ENCODE results near the gene ADGRD2.

Gene ADGRD2

DNA sequence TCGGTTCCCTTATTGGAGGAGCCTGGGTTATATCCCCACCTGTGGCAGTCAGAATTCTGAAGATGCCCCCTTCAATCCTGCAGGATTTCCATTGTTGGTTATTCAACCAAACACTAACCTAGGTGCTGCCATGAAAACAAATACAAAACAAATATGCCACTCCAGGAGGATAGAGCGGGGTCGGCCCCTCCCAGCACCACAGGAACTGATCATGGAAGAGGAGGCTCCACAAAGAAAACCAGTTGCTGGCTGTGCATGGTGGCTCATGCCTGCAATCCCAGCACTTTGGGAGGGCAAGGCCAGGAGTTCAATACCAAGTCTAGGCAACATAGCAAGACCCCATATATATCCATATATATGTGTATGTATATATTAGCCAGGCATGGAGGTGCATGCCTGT, 13.2 kb upstream of the ADGRD2 start:
- in situ Hi-C loops (cut with MboI; ENCODE audit: low sequenced_read_pairs) = no loop called here

DNA sequence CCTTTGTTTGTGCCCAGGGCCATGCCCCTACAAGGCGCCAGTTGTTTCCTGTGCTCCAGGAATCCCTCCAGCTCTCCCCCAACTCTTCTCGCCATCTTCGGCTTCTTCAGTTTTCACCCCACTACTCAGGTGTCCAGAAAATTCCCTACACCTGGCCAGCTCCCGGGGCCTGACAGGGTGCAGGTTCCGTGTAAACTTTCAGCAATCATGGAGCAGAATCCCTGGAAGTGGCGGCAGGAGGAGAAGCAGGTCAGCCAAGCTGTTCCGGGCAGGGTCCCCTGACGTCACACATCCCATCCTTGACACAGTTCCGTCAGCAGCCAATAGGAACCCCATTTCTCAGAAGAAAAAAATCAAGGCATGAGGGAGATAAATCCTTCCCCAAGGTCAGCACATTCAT, 12.2 kb upstream of the ADGRD2 start:
- in situ Hi-C loops (cut with MboI; ENCODE audit: low sequenced_read_pairs) = no loop called here

DNA sequence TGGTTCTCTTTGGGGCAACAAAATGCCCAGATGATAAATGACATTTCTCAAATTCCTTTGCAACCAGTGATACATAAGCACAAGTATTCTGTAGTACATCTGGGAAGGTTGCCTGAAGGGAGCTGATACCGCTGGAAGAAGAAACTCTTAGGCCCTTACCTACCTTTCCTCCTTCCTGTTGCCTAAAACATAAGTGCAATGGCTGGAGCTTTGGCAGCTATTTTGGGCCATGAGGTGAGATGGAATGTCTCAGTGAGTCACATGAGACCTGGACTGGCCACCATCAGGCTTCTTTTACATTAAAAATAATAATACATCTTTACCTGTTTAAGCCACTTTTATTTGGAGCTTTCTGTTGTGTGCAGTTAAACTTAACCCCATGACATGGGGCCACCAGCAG, 11.2 kb upstream of the ADGRD2 start:
- in situ Hi-C loops (cut with MboI; ENCODE audit: low sequenced_read_pairs) = no loop called here

DNA sequence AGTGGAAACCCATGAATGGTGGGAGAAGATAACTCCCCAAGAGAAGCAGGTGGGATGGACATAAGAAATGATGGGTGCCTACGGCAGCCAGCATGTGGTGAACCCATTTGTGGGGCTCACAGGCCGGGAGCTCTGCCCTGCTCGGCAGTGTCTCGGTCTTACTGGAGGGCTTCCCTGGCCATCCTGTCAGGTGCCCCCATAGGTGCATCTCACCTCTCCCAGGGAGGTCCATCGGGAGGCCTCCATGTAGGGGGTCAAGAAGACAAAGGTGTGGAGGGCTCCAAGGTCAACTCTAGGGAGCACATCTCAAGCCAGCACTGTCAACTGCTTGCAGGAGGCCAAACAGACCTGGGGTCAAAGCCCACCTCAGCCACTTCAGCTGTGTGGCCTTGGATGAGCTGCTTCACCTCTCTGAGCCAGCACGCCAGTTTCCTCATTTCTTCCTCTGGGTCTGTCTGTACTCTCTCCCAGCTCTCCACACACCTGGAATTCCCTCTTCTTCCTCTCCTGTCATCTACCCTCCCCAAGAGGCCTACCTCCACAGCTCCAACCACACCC, 10.5 kb upstream of the ADGRD2 start:
- in situ Hi-C loops (cut with MboI; ENCODE audit: low sequenced_read_pairs) = no loop called here

DNA sequence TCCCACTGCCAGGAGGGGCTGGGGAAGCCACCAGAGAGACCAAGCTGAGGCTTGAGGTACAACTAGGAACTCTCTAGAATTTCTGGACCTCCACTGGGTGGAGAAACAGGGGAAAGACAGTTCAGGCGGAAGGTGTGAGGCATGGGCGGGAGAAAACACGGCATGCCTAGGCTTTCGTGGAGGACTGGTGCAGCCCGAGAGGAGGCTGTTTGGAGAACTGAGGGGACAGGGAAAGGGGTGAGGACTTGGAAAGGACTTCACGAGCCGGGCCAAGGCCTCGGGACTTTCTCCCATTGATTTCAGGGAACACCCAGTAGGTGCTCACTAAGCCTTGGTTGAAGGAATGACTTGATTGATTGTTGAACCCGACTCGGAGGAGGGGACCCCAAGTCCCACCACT, 9.5 kb upstream of the ADGRD2 start:
- in situ Hi-C loops (cut with MboI; ENCODE audit: low sequenced_read_pairs) = no loop called here

DNA sequence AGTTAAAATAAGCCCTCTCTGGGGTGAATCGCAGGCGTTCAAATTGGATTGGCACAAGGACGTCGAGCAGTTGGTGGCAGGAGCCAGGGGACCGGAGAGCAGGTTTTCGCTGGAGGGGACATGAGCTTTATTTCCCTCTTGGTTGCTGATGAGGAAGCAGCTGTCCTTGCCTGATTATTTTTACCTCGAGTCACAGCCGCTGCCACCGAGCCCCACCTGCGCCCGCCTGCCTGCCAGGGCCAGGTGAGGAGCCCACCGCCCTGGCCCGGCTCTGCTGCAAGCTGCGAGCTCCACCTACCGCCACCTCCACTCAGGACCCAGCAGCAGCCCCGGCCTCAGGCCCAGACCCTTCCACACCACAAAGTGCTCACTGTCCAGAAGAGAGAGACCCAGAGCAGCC, 9.0 kb upstream of the ADGRD2 start:
- in situ Hi-C loops (cut with MboI; ENCODE audit: low sequenced_read_pairs) = no loop called here

DNA sequence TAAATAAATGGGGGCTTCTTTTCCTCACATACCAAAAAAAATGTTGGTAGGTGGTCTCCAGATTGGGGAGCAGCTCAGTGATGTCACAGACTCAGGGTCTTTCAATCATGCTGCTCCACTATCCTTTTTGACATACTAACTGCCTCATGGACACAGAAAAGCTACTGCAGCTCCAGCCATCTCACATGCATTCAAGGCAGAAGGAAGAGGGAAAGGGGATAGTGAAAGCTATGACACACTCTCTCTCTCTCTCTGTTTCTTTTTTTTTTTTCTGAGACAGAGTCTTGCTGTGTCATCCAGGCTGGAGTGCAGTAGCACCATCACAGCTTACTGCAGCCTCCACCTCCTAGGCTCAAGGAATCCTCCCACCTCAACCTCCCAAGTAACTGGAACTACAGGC, 7.9 kb upstream of the ADGRD2 start:
- in situ Hi-C loops (cut with MboI; ENCODE audit: low sequenced_read_pairs) = no loop called here

DNA sequence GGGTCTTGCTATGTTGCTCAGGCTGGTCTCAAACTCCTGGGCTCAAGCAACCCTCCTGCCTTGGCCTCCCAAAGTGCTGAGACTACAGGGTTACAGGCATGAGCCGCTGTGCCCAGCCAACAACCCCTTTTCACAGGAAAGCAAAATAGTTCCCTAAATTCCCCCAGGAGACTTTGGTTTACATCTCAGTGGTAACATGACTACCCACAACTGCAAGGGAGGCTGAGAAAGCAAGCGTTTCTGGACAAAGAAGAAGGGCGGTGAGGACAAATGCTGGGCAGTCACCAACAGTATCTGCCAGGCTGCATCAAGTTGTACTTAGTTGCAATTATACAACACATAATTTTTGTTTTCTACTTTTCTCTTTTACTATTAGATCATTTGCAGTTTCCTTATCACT, 7.4 kb upstream of the ADGRD2 start:
- in situ Hi-C loops (cut with MboI; ENCODE audit: low sequenced_read_pairs) = no loop called here

DNA sequence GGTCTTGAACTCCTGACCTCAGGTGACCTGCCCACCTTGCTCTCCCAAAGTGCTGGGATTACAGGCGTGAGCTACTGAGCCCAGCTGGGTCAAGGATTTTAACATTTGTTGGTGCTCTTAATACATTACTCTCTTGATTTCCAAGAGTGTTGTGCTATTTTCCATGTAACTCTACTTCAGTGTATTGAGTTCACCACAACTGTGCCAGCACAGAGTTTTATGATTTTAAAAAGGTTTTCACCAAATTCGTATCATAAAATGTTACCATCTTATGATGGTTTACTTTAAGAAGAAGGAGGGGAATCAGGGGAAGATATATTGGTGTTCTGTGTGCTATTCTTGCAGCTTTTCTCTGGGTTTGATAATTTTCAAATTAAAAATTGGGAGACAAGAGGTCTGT, 6.6 kb upstream of the ADGRD2 start:
- in situ Hi-C loops (cut with MboI; ENCODE audit: low sequenced_read_pairs) = no loop called here

DNA sequence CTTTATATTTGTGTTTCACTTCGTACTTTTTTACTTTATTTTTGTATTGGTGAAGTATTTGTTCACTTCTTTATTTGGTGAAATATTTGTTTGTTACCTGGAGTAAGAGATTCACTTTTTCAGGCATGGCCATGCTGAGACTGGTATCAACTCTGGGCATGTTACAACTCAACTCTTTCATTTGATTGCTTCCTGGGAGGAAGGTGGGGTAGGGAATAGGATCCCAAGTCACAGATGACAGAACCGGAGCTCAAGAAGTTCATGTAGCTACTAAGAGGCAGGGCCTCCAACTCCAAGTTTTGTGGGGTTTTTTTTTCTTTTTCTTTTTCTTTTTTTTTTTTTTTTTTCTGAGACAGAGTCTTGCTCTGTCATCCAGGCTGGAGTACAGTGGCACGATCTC, 6.1 kb upstream of the ADGRD2 start:
- in situ Hi-C loops (cut with MboI; ENCODE audit: low sequenced_read_pairs) = no loop called here

DNA sequence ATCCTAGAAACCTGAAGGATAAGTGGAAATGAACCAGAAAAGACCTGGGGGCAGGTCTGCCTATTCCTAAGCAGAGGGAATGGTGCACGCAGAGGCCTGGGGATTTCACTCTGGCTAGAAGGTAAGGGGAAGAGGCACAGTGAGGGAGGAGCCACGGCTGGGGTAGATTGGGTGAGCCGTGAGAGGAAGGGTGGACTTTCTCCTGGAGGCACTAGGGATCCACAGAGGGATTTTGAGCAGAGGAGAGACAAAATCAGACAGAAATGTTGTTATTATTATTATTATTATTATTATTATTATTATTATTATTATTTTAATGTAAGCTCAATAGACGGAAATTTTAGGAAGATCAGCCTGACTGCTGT, 3.0 kb upstream of the ADGRD2 start:
- in situ Hi-C loops (cut with MboI; ENCODE audit: low sequenced_read_pairs) = no loop called here

DNA sequence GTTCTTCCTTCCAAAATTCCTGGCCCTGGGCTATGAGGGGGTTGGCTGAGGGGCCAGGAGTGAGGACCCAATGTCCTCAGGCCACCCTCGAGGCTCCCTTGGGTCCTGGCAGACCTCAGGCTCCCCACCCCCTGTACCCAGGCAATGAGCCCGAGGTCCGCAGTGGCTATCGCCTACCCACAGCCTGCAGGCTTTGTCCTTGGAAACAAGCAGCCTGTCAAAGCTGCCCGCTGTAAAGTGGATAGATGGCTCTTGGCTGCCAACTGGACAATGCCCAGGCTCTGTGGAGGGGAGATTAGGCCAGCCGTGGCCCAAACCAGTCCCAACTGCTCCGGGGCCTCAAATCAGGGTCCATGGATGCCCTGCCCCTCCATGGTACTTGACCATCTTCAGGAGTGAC, 2.2 kb upstream of the ADGRD2 start:
- in situ Hi-C loops (cut with MboI; ENCODE audit: low sequenced_read_pairs) = no loop called here

DNA sequence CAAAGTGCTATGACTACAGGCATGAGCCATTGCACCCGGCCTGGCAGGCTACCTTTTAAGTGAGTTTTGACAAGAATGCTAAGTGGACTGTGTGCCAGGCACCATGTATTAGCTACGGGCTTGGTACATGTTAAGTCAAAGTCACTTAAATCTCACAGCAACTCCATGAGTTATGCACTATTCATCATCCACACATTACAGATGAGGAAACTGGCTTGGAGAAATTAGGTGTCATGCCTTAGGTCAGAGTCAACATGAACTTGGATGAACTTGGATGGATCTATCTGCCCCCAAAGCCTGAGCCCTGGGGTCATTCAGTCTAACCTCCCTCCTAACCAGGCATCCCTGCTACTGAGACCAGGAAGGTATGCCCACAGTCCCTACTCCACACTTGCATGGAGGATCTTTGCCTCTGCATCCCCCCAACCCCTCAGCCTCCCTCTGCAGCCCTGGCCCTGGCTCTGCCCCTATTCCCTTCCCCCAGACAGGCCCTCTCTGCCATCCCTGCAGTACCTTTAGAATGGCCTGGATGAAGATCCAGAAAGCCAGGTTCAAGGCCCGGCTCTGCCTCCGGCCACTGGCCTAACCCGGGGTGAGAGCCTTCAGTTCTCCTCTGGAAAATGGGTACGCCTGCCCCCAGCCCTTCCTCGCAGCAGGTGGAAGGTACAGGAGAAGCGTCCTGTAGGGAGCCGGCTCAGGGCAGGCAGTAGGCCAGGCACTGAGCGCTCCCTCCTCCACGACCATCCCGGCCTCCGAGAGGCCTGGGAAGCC, 685 bp upstream of the ADGRD2 start:
- in situ Hi-C loops (cut with MboI; ENCODE audit: low sequenced_read_pairs) = no loop called here

DNA sequence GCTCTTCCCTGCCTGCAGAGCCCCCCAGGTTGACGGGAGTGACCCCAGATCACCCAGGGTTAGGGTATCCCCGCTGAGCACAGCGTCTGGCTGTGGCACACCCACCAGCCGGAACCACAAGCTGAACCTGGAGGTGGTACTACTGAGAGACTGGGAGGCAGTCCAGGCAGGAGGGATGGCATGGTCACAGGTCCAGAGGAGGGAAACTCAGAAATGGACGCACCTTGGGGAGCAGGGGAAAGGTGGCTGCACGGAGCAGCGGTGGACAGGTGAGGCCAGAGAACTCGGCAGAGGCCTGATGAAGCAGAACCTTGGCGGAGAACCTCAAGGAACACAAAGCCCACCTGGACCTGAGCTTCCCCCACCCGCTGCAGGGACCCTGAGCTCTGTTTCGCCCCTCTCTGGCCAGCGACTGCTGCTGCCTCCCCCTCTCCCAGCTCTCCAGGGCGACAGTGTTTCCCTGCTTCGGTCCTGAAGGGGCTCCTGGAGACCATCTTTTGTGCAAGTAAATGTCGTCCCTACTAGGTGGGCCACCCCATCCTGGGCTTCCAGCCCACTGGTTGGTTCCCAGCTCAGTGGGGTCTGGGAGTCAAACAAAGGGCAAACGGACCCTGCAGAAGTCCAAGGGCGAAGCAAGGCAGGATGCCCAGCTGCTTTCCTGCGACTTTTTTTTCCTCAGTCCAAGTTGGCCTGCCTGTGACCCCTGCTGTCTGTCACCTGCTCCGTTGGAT, 845 bp downstream of the ADGRD2 start:
- in situ Hi-C loops (cut with MboI; ENCODE audit: low sequenced_read_pairs) = no loop called here

DNA sequence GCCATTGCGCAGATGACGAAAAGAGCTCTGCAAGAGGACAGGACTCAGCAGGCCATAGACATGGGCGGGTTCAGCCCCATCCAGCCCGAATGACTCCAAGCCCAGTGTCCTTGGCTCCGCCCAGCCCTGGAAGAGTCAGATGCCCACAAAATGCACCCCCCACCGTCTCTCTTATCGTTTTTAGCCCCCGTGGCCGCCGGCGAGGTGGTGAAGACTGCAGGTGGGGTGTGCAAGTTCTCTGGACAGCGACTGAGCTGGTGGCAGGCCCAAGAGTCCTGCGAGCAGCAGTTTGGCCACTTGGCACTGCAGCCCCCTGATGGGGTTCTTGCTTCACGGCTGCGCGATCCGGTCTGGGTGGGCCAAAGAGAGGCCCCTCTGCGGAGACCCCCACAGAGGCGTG, 2.1 kb downstream of the ADGRD2 start:
- in situ Hi-C loops (cut with MboI; ENCODE audit: low sequenced_read_pairs) = no loop called here

DNA sequence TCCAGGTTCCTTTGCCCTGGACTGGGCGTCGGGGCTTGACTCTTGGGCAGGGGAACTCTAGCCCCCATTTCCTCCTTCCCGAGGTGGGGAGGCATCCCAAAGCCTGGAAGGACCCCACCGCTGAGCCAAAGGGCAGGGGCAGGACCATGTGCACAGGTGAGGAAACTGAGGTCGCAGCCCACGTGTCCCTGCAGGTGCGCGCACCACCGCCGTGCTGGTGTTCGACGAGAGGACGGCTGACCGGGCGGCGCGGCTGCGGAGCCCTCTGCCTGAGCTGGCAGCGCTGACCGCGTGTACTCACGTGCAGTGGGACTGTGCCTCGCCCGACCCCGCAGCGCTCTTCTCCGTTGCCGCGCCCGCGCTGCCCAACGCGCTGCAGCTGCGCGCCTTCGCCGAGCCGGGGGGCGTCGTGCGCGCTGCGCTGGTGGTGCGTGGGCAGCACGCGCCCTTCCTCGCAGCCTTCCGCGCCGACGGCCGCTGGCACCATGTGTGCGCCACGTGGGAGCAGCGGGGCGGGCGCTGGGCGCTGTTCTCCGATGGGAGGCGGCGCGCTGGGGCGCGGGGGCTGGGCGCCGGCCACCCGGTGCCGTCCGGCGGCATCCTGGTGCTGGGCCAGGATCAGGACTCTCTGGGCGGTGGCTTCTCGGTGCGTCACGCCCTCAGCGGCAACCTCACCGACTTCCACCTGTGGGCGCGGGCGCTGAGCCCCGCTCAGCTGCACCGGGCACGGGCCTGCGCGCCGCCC, 2.8 kb downstream of the ADGRD2 start:
- in situ Hi-C loops (cut with MboI; ENCODE audit: low sequenced_read_pairs) = no loop called here

DNA sequence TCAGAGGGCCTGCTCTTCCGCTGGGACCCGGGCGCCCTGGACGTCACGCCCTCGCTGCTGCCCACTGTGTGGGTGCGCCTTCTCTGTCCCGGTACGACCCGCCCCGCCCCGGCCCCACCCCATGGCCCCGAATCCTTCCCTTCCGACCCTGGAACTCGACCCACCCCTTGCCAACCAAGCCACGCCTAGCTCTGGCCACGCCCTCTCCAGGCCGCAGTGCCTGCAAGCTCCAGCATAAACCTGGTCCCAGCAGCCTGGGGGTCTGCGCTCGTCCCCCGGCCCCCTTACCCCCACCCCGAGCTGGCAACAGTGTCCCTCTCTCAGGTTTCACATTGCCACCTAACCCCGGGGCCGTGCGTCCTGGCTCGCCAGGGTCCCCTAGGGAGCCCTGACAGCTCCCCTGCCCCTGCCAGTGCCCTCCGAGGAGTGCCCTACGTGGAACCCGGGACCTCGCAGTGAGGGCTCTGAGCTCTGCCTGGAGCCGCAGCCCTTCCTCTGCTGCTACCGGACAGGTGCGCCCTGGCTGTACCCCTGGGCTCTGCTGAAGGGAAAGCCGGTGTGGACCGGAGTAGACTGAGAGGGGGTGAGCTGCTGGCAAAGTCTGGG, 3.4 kb downstream of the ADGRD2 start:
- in situ Hi-C loops (cut with MboI; ENCODE audit: low sequenced_read_pairs) = no loop called here

DNA sequence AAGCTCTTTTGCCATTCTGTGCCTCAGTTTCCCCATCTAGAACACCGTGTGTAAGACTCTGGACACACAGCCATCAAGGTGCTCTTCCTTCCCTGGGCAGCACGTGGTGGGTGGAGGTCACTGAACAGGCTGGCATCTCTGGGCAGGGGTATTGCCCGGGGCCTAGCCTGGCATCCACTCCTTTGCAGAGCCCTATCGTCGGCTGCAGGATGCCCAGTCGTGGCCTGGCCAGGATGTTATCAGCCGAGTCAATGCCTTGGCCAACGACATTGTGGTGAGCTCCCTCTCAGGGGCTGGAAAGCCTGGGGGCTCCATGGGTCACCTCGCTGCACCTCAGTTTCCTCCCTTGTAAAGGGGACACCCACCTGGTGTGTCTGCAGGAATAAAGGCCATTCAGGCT, 4.0 kb downstream of the ADGRD2 start:
- in situ Hi-C loops (cut with MboI; ENCODE audit: low sequenced_read_pairs) = no loop called here

DNA sequence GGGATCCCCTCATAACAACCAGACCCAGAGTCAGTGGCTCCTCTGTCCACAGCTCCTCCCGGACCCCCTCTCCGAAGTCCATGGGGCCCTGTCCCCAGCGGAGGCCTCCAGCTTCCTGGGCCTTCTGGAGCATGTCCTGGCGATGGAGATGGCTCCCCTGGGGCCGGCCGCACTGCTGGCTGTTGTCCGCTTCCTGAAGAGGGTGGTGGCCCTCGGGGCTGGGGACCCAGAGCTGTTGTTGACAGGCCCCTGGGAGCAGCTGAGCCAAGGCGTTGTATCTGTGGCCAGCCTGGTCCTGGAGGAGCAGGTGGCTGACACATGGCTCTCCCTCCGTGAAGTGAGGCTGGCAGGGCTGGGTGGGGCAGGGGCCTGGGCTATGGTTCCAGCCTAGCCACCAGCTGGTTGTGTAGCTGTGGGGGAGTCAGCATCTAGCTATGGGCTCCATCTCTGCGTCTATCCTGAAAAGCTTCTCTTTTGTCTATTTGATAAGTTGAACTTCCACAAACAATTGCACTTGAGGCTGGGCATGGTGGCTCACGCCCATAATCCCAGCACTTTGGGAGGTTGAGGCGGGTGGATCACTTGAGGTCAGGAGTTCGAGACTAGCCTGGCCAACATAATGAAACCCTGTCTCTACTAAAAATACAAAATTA, 4.7 kb downstream of the ADGRD2 start:
- in situ Hi-C loops (cut with MboI; ENCODE audit: low sequenced_read_pairs) = no loop called here

DNA sequence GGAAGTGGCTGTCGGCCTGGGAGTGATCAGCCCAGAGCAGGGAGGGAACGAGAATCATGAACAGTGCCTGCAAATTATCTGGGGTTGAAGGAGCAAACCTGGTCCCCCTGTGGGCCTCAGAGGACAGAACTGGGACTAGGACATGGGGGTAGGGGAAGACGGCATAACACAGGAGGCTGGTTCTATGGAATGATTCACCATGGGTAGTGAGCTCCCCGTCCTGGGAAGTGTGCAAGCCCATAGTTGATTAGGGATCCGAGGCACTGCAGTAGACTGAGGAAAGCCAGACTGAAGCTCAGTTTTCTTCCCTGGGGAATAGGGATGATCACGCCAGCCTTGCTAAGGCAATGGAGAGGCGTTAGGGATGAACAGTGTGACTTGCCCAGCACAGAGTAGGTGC, 5.6 kb downstream of the ADGRD2 start:
- in situ Hi-C loops (cut with MboI; ENCODE audit: low sequenced_read_pairs) = no loop called here
